Measurements from ENCODE around the gene ZNF524.

Gene ZNF524

DNA sequence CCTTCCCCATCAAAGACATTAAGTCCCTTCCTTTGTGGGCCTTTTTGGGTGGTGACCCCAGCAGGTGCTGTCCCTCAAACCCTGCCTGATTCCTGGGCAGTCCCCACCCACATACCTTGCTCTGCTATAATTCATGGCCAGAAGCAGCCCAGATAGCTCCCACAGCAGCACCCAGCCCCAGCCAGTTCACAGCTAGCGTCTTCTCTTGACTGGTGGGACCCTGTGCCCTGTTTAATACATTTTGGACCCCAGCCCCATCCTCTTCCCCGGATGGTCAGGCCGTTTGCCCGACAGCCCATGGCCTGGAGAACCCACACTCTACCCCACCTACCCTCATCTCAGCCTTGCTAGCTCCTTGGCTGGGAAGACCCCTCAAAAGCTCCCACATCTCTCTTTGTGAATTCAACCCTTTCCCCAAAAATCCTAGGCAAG, 50.1 kb downstream of the ZNF524 start:
- TF ChIP-seq, protein P1, sequence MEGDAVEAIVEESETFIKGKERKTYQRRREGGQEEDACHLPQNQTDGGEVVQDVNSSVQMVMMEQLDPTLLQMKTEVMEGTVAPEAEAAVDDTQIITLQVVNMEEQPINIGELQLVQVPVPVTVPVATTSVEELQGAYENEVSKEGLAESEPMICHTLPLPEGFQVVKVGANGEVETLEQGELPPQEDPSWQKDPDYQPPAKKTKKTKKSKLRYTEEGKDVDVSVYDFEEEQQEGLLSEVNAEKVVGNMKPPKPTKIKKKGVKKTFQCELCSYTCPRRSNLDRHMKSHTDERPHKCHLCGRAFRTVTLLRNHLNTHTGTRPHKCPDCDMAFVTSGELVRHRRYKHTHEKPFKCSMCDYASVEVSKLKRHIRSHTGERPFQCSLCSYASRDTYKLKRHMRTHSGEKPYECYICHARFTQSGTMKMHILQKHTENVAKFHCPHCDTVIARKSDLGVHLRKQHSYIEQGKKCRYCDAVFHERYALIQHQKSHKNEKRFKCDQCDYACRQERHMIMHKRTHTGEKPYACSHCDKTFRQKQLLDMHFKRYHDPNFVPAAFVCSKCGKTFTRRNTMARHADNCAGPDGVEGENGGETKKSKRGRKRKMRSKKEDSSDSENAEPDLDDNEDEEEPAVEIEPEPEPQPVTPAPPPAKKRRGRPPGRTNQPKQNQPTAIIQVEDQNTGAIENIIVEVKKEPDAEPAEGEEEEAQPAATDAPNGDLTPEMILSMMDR (IDR thresholded peaks at IDR 0.05; ENCODE audit: low read depth, low read length): no peak
- no peak for DNase-seq (ENCODE audit: extremely low read depth, low read depth)

DNA sequence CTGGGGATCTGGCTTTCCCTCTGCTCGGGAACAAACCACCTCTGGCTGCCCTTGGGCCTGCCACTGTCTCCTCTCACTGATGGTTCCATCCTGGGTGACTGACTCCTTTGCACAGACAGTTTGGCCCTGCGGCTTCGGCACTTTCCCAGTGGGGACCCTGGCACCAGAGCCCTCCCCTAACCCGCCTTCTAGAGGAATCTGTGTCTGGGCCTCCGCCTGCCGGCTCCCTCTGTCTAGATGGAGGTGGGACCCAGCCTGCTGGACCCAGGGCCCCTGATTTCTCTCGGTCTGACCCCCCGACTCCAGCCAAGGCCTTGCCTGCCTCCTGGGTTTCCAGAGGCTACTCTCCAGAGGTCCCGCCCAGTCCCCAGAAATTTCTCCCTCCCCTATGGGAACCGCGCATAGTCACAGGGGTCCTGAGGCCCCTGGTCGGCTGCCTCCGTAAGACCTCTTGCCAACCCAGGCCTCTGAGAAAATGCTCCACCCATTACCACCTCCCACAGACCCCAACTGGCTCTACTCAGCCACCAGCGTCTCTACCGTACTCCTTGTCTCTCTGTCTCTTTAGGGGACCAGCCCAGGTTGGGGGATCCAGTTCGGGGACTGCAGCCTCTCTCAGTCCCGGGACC, 50.6 kb downstream of the ZNF524 start:
- TF ChIP-seq, protein P1 (IDR thresholded peaks at IDR 0.05; ENCODE audit: low read depth, low read length): no peak
- no peak for DNase-seq (ENCODE audit: extremely low read depth, low read depth)

DNA sequence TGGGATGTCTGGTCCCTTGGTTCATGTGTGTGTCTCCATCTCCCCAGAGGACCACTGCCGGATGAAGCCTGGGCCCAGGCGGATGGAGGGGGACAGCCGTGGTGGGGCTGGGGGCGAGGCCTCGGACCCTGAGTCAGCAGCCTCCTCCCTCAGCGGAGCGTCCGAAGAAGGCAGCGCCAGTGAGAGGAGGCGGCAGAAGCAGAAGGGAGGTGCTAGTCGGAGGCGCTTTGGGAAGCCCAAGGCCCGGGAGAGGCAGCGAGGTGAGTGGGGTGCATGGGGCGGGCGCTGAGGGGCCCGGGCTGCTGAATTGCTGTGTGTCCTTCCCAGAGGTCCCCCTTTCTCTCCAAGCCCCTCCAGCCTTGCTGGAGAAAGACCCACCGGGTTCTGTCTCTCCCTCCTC, 51.1 kb downstream of the ZNF524 start:
- no peak for DNase-seq (ENCODE audit: extremely low read depth, low read depth)
- TF ChIP-seq, protein P1 (IDR thresholded peaks at IDR 0.05; ENCODE audit: low read depth, low read length): no peak

DNA sequence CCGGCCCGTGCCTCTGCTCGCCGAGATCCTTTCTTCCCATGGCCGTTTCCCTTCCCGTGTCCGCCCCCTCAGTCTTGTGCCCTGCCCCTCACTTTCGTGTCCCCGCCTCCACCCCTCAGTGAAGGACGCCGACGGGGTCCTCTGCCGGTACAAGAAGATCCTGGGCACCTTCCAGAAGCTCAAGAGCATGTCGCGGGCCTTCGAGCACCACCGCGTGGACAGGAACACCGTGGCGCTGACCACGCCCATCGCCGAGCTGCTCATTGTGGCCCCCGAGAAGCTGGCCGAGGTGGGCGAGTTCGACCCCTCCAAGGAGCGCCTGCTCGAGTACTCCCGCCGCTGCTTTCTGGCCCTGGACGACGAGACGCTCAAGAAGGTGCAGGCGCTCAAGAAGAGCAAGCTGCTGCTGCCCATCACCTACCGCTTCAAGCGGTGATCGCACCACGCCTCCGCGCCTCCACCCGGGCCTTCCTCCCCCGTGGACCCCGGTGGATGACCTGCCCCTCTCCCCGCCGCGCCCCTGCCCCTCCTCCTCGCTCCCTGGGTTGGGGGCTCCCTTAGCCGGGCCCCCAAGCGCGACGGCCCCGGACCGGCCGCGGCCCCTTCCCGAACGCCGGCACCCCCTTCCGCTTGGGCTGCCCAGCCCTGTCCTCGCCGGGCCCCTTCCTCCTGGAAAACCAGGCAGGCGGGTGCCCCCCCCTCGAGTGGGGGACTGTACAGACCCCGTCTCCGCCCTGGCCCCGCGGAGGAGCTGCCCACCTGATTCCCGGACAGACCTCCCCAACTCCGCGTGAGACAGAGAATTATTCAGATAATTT, 52.4 kb downstream of the ZNF524 start:
- TF ChIP-seq, protein P1 (IDR thresholded peaks at IDR 0.05; ENCODE audit: low read depth, low read length): no peak
- no peak for DNase-seq (ENCODE audit: extremely low read depth, low read depth)
